GM08714 (cell line): ENCODE data around the gene MAPK8IP1.

Experiments
- H3K4me3 ChIP-seq: fragments of 200-500 bp; sonication (Bioruptor generic); 2 replicates; pipeline ENCODE4 v1.5.1; 2014; ENCODE audit warnings: mild to moderate bottlenecking, low read length, inconsistent platforms
- ZNF274 ChIP-seq: IDR thresholded peaks from 2 replicates; pipeline ENCODE4 v1.6.1; 2012; ENCODE audit warnings: mild to moderate bottlenecking, low read depth, low read length

MAPK8IP1 gene

GRCh38 chr11:45877845-45878244, 7.6 kb upstream of the MAPK8IP1 start:
- TF ChIP-seq ZNF274, result no peak
- no peak overlapping the region for H3K4me3 ChIP-seq

GRCh38 chr11:45879803-45880686, 5.4 kb upstream of the MAPK8IP1 start:
- no peak overlapping the region for H3K4me3 ChIP-seq
- TF ChIP-seq ZNF274, result no peak

GRCh38 chr11:45880772-45881570, 4.5 kb upstream of the MAPK8IP1 start:
- H3K4me3 ChIP-seq, result no peak overlapping the region
- no peak for TF ChIP-seq ZNF274

GRCh38 chr11:45881708-45882368, 3.6 kb upstream of the MAPK8IP1 start:
- TF ChIP-seq ZNF274, result no peak
- no peak overlapping the region for H3K4me3 ChIP-seq

GRCh38 chr11:45884596-45885185, 760 bp upstream of the MAPK8IP1 start:
- TF ChIP-seq ZNF274, result no peak
- peak overlapping the region; percentile 35; the same call in 1 of the 2 replicates for H3K4me3 ChIP-seq

GRCh38 chr11:45885921-45886721, 670 bp downstream of the MAPK8IP1 start:
- TF ChIP-seq ZNF274, result no peak
- peak overlapping the region; percentile 27; the same call in 1 of the 2 replicates for H3K4me3 ChIP-seq

GRCh38 chr11:45886816-45887520, 1.5 kb downstream of the MAPK8IP1 start:
- H3K4me3 ChIP-seq, result no peak overlapping the region
- no peak for TF ChIP-seq ZNF274

- no peak for TF ChIP-seq ZNF274
- no peak overlapping the region for H3K4me3 ChIP-seq
Measured at GRCh38 chr11:45887587-45887986, 2.1 kb downstream of the MAPK8IP1 start.

- H3K4me3 ChIP-seq, result no peak overlapping the region
- no peak for TF ChIP-seq ZNF274
Measured at GRCh38 chr11:45889555-45889954, 4.1 kb downstream of the MAPK8IP1 start.

- no peak overlapping the region for H3K4me3 ChIP-seq
- TF ChIP-seq ZNF274, result no peak
Measured at GRCh38 chr11:45889966-45890365, 4.5 kb downstream of the MAPK8IP1 start.

GRCh38 chr11:45890886-45891550, 5.6 kb downstream of the MAPK8IP1 start:
- no peak for TF ChIP-seq ZNF274

GRCh38 chr11:45892856-45893255, 7.4 kb downstream of the MAPK8IP1 start:
- TF ChIP-seq ZNF274, result no peak
- no peak overlapping the region for H3K4me3 ChIP-seq

More at GRCh38 chr11:45890886-45891550, 5.6 kb downstream of the MAPK8IP1 start:
- H3K4me3 ChIP-seq, result no peak overlapping the region
